H9 (cell line): Measurements from ENCODE around the gene ARHGAP30. TPM values are rescaled to one million over a fixed set of nuclear protein-coding genes. Genes with fewer than 3 reads are reported as not detected.

Experiments used
- DNase-seq: peaks from one replicate; pipeline ENCODE4 v3.0.0-alpha.2; 2017
- H2AFZ ChIP-seq: one replicate; pipeline ENCODE4 v1.6.1; 2013; ENCODE audit warnings: mild to moderate bottlenecking, low read length, control low read depth, moderate library complexity
- H2AK5ac ChIP-seq: 2 replicates; pipeline ENCODE4 v1.6.1; 2013; ENCODE audit warnings: low read length, control low read depth, mixed read lengths; ENCODE audit not compliant: insufficient read length
- H2BK120ac ChIP-seq: one replicate; pipeline ENCODE4 v1.6.1; 2013; ENCODE audit warnings: low read depth, mild to moderate bottlenecking, low read length, control low read depth, inconsistent platforms; ENCODE audit not compliant: poor library complexity, severe bottlenecking
- H2BK12ac ChIP-seq: 2 replicates; pipeline ENCODE4 v1.6.1; 2013; ENCODE audit warnings: low read length, control low read depth, mixed read lengths, low read depth; ENCODE audit not compliant: insufficient read length
- H2BK15ac ChIP-seq: 2 replicates; pipeline ENCODE4 v1.6.1; 2013; ENCODE audit warnings: low read depth, low read length, control low read depth
- H2BK20ac ChIP-seq: one replicate; pipeline ENCODE4 v1.6.1; 2013; ENCODE audit warnings: low read depth, mild to moderate bottlenecking, low read length, control low read depth, inconsistent platforms; ENCODE audit not compliant: poor library complexity, severe bottlenecking
- H2BK5ac ChIP-seq: 2 replicates; pipeline ENCODE4 v1.6.1; 2013; ENCODE audit warnings: low read length, control low read depth, mixed read lengths; ENCODE audit not compliant: insufficient read length
- H3K14ac ChIP-seq: 2 replicates; pipeline ENCODE4 v1.6.1; 2013; ENCODE audit warnings: low read length, control low read depth; ENCODE audit not compliant: insufficient read depth
- H3K18ac ChIP-seq: 2 replicates; pipeline ENCODE4 v1.6.1; 2013; ENCODE audit warnings: low read depth, mild to moderate bottlenecking, mixed read lengths, low read length, control low read depth; ENCODE audit not compliant: insufficient read length
- H3K23ac ChIP-seq: 2 replicates; pipeline ENCODE4 v1.6.1; 2013; ENCODE audit warnings: low read length, control low read depth, mixed read lengths, low read depth; ENCODE audit not compliant: insufficient read length
- H3K23me2 ChIP-seq: 2 replicates; pipeline ENCODE4 v1.6.1; 2013; ENCODE audit warnings: low read depth, mild to moderate bottlenecking, mixed read lengths, low read length, control low read depth; ENCODE audit not compliant: insufficient read length, poor library complexity, severe bottlenecking
- H3K27ac ChIP-seq: 2 replicates; pipeline ENCODE4 v1.5.1; 2013; ENCODE audit warnings: low read length, control low read depth, mixed read lengths, low read depth; ENCODE audit not compliant: insufficient read length
- H3K27me3 ChIP-seq: 2 replicates; pipeline ENCODE4 v1.6.1; 2013; ENCODE audit warnings: low read length, control low read depth, inconsistent platforms; ENCODE audit not compliant: insufficient read depth
- H3K4ac ChIP-seq: 2 replicates; pipeline ENCODE4 v1.6.1; 2013; ENCODE audit warnings: low read depth, mild to moderate bottlenecking, control low read depth, inconsistent platforms, low read length, moderate library complexity
- H3K4me1 ChIP-seq: 2 replicates; pipeline ENCODE4 v1.6.1; 2013; ENCODE audit warnings: low read length, control low read depth, inconsistent platforms; ENCODE audit not compliant: insufficient read depth
- H3K4me2 ChIP-seq: 2 replicates; pipeline ENCODE4 v1.6.1; 2013; ENCODE audit warnings: low read length, control low read depth, mixed read lengths; ENCODE audit not compliant: insufficient read length, insufficient read depth
- H3K56ac ChIP-seq: 2 replicates; pipeline ENCODE4 v1.6.1; 2013; ENCODE audit warnings: low read depth, mild to moderate bottlenecking, mixed read lengths, low read length, control low read depth; ENCODE audit not compliant: insufficient read length
- H3K79me1 ChIP-seq: 2 replicates; pipeline ENCODE4 v1.6.1; 2013; ENCODE audit warnings: low read depth, mild to moderate bottlenecking, moderate library complexity, low read length, control low read depth, inconsistent platforms; ENCODE audit not compliant: insufficient read depth, poor library complexity, severe bottlenecking
- H3K79me2 ChIP-seq: 2 replicates; pipeline ENCODE4 v1.6.1; 2013; ENCODE audit warnings: low read length, control low read depth, inconsistent platforms; ENCODE audit not compliant: insufficient read depth
- H3K9ac ChIP-seq: 2 replicates; pipeline ENCODE4 v1.6.1; 2013; ENCODE audit warnings: low read length, control low read depth, mixed read lengths; ENCODE audit not compliant: insufficient read length; ENCODE audit errors: extremely low read depth
- H3K9me3 ChIP-seq: one replicate; pipeline ENCODE4 v1.6.1; 2013; ENCODE audit warnings: low read depth, low read length, inconsistent platforms; ENCODE audit not compliant: control insufficient read depth
- H3T11ph ChIP-seq: one replicate; pipeline ENCODE4 v1.6.1; 2013; ENCODE audit warnings: mild to moderate bottlenecking, low read length, control low read depth, inconsistent platforms
- H4K20me1 ChIP-seq: one replicate; pipeline ENCODE4 v1.6.1; 2013; ENCODE audit not compliant: control insufficient read depth, insufficient read length, insufficient read depth
- H4K5ac ChIP-seq: 2 replicates; pipeline ENCODE4 v1.6.1; 2013; ENCODE audit warnings: low read depth, mild to moderate bottlenecking, mixed read lengths, low read length, control low read depth; ENCODE audit not compliant: insufficient read length
- H4K8ac ChIP-seq: replicated peaks from 2 replicates; pipeline ENCODE4 v1.6.1; 2013; ENCODE audit warnings: low read length, control low read depth, mixed read lengths, low read depth; ENCODE audit not compliant: insufficient read length
- H4K91ac ChIP-seq: 2 replicates; pipeline ENCODE4 v1.6.1; 2013; ENCODE audit warnings: low read depth, mild to moderate bottlenecking, moderate library complexity, mixed read lengths, low read length, control low read depth; ENCODE audit not compliant: insufficient read length
- H3K27ac Mint-ChIP-seq, 3 experiments: 2 replicates in 2 of 3; 3 replicates in 1 of 3; pipeline ENCODE4 v1.8.0; 2020 to 2021; ENCODE audit warnings: mixed read lengths in 3 of 3, mild to moderate bottlenecking in 1 of 3, moderate library complexity in 1 of 3
- H3K27me3 Mint-ChIP-seq: 2 replicates; pipeline ENCODE4 v1.8.0; 2021; ENCODE audit warnings: low read depth, mild to moderate bottlenecking, moderate library complexity, mixed read lengths
- H3K36me3 Mint-ChIP-seq, 3 experiments: 2 replicates in 2 of 3; 3 replicates in 1 of 3; pipeline ENCODE4 v1.8.0; 2020 to 2021; ENCODE audit warnings: low read depth in 3 of 3, mixed read lengths in 3 of 3; ENCODE audit not compliant: insufficient read depth in 1 of 3
- H3K4me1 Mint-ChIP-seq, 2 experiments: 2 replicates each; pipeline ENCODE4 v1.8.0; 2020; ENCODE audit warnings: mixed read lengths in 2 of 2
- H3K4me3 Mint-ChIP-seq, 2 experiments: 2 replicates in 1 of 2; 3 replicates in 1 of 2; pipeline ENCODE4 v1.8.0; 2020 to 2021; ENCODE audit warnings: mild to moderate bottlenecking in 2 of 2, mixed read lengths in 2 of 2, moderate library complexity in 1 of 2
- H3K9me3 Mint-ChIP-seq, 2 experiments: 2 replicates in 1 of 2; 3 replicates in 1 of 2; pipeline ENCODE4 v1.8.0; 2020; ENCODE audit warnings: mild to moderate bottlenecking in 2 of 2, mixed read lengths in 2 of 2, moderate library complexity in 1 of 2
- CTCF ChIP-seq: fragments of 200-600 bp; sonication (generic); conservative IDR thresholded peaks from 3 replicates; pipeline ENCODE4 v1.8.0; 2021; ENCODE audit warnings: antibody characterized with exemption, mild to moderate bottlenecking
- WGBS: extraction: QIAGEN DNeasy Blood & Tissue Kit; methylation state at CpG from one replicate; pipeline ENCODE4 v1.1.7; 2013; ENCODE audit warnings: missing lambda C conversion rate, low lambda C conversion rate, mixed read lengths; ENCODE audit not compliant: insufficient read length; ENCODE audit errors: extremely low coverage; 5-methylcytosine and 5-hydroxymethylcytosine counted together
- total RNA-seq: library from RNA; stranded (reverse); gene quantifications from 2 replicates; pipeline ENCODE4 v1.2.1, GENCODE V29; 2021

The ARHGAP30 gene
- total RNA-seq, 1 experiment from 2014 or later: 0.13 TPM

GRCh38 chr1:161037661-161038522 is 31.8 kb downstream of the ARHGAP30 start:
- Histone ChIP-seq H2BK20ac (no peak overlapping the region), H2AFZ (no peak overlapping the region), H4K20me1 (no peaks in the 10 kb centered on the region), H3K23ac (no peak overlapping the region), H3K4ac (no peak overlapping the region), H3K27me3 (no peaks in the 10 kb centered on the region), H3K56ac (no peak overlapping the region), H2AK5ac (no peak overlapping the region), H2BK12ac (no peak overlapping the region), H2BK5ac (no peak overlapping the region), H2BK120ac (no peak overlapping the region), H4K8ac (no peak overlapping the region), H3K18ac (no peak overlapping the region), H3K4me1 (peaks cover 2% of the 10 kb centered on the region), H4K5ac (no peak overlapping the region), H3K23me2 (peaks cover 7% of the 10 kb centered on the region), H2BK15ac (no peak overlapping the region), H4K91ac (no peak overlapping the region), H3K79me1 (no peaks in the 10 kb centered on the region), H3K27ac (no peak overlapping the region), H3K14ac (peak overlapping the region; percentile 6; the same call in 1 of the 2 replicates), H3K4me2 (peak overlapping the region; percentile 54), H3T11ph (no peak overlapping the region), H3K9ac (peak overlapping the region; percentile 16), H3K9me3 (no peaks in the 10 kb centered on the region), H3K79me2 (no peaks in the 10 kb centered on the region; the same call in 1 of the 2 replicates)
- DNase-seq: peak; percentile 32
- Mint-ChIP-seq H3K9me3 (no peaks in the 10 kb centered on the region; a peak in 1 of 5 replicates), H3K27ac (peak overlapping the region; percentile 47 to 94 (median 67); a peak in 4 of 7 replicates), H3K36me3 (peaks cover 30 to 48% (median 37%) of the 10 kb centered on the region in 3 experiments; a peak in 6 of 7 replicates), H3K27me3 (no peaks in the 10 kb centered on the region; the same call in 1 of the 2 replicates), H3K4me1 (peaks cover 19 to 36% of the 10 kb centered on the region in 2 experiments), H3K4me3 (peak overlapping the region; percentile 88 to 91)
- TF ChIP-seq CTCF: no peak
- WGBS: no CpG with 5 or more reads among the region's 21 CpGs
